GM12801 (cell line): Measurements from ENCODE around the gene BRIP1.

Experiments
- TF ChIP-seq, protein P1 (sequence below): IDR thresholded peaks from one replicate; pipeline ENCODE4 v1.5.1; 2011; ENCODE audit warnings: control low read depth; ENCODE audit not compliant: insufficient read length; ENCODE audit errors: extremely low read depth

BRIP1 gene

DNA sequence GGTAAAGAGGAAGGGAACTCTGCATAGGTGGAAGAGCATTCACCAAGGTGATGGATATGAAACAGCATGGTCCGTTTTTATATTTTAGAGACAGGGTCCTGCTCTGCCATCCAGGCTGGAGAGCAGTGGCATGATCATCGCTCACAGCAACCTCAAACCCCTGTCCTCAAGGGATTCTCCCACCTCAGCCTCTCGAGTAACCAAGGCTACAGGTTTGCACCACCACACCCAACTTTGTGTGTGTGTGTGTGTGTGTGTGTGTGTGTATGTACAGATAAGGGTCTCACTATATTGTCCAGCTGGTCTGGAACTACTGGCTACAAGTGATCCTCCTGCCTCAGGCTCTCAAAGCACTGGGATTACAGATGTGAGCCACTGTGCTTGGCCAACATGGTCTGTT is 194.8 kb downstream of the BRIP1 start:
- TF ChIP-seq, protein P1, sequence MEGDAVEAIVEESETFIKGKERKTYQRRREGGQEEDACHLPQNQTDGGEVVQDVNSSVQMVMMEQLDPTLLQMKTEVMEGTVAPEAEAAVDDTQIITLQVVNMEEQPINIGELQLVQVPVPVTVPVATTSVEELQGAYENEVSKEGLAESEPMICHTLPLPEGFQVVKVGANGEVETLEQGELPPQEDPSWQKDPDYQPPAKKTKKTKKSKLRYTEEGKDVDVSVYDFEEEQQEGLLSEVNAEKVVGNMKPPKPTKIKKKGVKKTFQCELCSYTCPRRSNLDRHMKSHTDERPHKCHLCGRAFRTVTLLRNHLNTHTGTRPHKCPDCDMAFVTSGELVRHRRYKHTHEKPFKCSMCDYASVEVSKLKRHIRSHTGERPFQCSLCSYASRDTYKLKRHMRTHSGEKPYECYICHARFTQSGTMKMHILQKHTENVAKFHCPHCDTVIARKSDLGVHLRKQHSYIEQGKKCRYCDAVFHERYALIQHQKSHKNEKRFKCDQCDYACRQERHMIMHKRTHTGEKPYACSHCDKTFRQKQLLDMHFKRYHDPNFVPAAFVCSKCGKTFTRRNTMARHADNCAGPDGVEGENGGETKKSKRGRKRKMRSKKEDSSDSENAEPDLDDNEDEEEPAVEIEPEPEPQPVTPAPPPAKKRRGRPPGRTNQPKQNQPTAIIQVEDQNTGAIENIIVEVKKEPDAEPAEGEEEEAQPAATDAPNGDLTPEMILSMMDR: no peak

DNA sequence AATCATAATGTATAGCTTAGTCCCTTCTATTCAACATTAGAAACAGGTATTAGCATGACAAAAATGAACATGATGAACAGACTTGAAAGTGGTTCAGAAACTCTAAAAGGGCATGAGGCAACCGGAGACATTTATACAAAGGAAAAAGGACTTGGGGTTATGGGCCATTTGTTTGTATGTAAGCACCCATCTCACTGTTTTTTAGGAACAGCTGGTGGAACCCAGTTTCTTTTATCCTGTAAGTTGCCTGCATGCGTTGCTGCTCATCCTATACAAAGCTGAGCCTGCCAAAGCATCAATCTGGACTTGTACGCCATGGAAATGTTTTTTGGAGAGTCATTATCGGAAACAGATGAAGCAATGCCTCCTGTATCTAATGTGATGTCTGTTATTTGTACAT is 200.0 kb downstream of the BRIP1 start:
- TF ChIP-seq, protein P1: no peak

DNA sequence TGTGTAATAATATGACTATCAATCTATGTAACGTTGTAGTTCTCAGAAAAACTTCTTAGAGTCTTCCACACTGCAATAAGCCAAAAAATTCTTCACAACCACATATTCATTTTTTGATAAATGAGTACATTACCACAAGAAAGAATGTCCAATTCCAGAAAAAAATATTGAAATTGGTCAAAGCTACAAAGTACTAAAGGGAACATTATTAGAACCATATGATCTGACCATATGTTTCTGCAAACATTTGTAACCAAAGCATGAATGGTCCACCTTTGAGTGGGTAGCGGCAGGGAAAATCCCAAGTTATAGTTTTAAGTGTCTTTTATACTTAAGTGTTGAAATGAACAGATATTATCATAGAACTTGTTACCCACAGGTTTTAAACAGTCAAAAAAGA is 200.6 kb downstream of the BRIP1 start:
- TF ChIP-seq, protein P1: no peak

DNA sequence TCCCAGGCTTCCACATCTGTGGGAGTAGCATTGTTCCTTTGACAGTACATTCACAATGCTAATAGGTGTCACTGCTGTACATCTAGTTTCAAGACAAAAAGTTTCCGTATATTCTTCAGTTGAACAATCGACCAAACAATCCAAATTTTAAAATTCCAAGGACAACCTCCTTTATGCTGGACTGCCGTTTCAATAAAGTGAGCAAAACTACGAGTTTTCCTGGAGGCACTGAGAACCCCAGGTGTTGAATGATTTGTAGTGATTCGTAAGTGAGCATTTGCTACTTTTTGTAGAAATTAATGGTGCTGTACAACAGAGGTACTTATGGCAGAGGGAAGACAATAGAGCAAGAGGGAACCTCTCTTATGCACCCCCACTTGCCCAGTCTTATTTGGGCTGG is 201.1 kb downstream of the BRIP1 start:
- TF ChIP-seq, protein P1: no peak

DNA sequence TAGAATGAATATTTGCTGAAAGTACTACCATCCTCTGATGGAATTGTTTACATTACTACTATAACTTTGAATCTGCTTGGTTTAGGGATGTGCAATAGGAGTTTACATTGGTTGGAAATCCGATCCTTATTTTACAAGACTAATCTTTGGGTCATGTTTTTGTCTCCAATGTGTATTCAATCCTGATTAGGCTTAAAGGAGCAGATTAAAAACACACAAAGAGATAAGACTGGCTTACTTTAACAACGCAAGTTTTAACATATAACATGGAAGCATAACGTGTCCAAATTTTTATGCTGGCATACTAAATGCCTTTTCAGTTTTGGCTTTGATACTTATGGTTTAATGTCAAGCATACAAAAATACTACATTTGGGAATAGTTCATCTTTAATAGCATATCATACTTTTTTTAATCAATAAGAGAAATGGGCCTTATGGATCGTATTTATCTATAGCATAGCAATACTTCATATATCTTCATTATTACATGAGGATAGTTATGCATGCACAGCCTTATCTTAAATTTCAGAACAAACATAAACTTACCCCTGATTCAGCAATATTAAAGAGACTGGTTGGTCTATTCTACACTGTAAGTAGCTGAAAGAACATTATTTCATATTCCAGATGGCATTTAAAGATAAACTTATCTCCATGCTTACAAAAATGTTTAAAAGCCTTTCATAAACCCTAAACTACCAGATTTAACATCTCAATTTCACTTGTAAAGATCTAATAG is 202.4 kb downstream of the BRIP1 start:
- TF ChIP-seq, protein P1: no peak

DNA sequence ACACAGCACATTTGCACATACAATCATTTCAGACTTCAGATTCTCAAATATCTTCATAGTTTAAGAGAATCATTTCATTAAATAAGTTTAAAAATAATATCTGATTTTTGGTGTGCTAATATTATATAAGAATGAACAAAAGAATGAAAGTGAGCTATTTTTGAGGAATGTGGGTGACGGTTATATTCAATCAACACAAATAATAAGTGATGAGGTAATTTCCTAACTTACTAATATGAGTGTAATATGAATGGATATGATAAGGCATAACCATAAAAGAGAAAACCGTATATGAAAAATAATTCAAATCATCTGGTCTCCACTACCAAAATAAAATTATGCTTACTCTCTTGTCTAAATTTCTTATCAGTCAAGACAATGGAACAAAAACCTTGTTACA is 203.9 kb downstream of the BRIP1 start:
- TF ChIP-seq, protein P1: no peak

DNA sequence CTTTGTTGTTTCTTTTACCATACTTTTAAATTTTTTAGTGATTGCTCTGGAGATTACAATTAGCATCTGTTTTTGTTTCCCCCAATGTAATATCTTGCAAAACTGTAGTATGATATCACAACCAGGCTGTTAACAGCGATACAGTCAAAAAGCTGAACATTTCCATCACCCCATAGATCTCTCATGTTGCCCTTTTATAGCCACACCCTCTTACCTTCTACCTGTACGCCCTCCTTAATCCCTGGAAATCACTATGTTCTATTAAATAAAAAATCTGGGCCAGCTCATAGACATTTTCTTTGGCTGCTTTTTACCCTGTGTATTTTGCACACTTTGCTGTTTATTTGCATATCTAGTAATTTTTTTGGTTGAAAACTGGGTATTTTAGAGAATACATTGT is 205.1 kb downstream of the BRIP1 start:
- TF ChIP-seq, protein P1: no peak

DNA sequence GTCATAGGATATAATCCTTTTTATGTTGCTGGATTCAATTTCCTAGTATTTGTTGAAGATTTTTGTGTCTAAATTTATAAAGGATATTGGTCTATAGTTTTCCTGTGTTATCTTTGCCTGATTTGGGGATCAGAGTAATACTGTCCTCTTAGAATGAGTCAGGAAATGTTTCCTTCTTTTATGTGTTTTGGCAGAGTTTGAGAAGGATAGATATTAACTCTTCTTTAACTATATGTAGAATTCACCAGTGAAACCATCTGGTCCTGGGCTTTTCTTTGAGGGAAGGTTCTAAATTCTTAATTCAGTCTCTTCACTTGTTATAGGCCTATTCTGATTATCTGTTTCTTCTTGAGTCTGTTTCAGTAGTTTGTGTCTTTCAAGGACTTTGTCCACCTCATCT is 206.0 kb downstream of the BRIP1 start:
- TF ChIP-seq, protein P1: no peak
